Activated CD4-positive, alpha-beta memory T cell treated with anti-CD3 and anti-CD28 coated beads, Interleukin-2, amount 10 ng/mL, durations not matched to agents 7 days and 5 days (primary cell): ENCODE measurements around the gene GPRC5A. TPM values are rescaled to one million over a fixed set of nuclear protein-coding genes. Genes with fewer than 3 reads are reported as not detected.
A peak's percentile ranks its signal among the peaks of the same experiment; 100 is the strongest.

Experiments
- CTCF ChIA-PET: fragments of 350-600 bp; sonication (Branson Sonifier 250); formaldehyde crosslinking; loops from one replicate; lab custom pipeline; 2021; ENCODE audit warnings: antibody characterized with exemption, inconsistent platforms; lab: Charles Lee
- POLR2A ChIA-PET: fragments of 350-600 bp; sonication (Branson Sonifier 250); formaldehyde crosslinking; loops from one replicate; lab custom pipeline; 2021; ENCODE audit warnings: antibody characterized with exemption; lab: Charles Lee
- DNase-seq: peaks from one replicate; pipeline ENCODE4 v3.0.0-alpha.2; 2020
- H3K27ac Mint-ChIP-seq: one replicate; pipeline ENCODE4 v1.8.0; 2021; ENCODE audit warnings: mild to moderate bottlenecking, mixed read lengths
- H3K27me3 Mint-ChIP-seq: one replicate; pipeline ENCODE4 v1.8.0; 2021; ENCODE audit warnings: mixed read lengths
- H3K36me3 Mint-ChIP-seq: one replicate; pipeline ENCODE4 v1.8.0; 2021; ENCODE audit warnings: low read depth, mixed read lengths
- H3K4me1 Mint-ChIP-seq: one replicate; pipeline ENCODE4 v1.8.0; 2021; ENCODE audit warnings: mixed read lengths
- H3K4me3 Mint-ChIP-seq: one replicate; pipeline ENCODE4 v1.8.0; 2021; ENCODE audit warnings: mild to moderate bottlenecking, mixed read lengths
- H3K9me3 Mint-ChIP-seq: one replicate; pipeline ENCODE4 v1.8.0; 2021; ENCODE audit warnings: mixed read lengths
- total RNA-seq, 2 experiments: library from RNA; stranded (reverse); gene quantifications; one replicate each; pipeline ENCODE4 v1.2.3, GENCODE V29; 2021

Gene GPRC5A
- total RNA-seq, 2 experiments from 2014 or later = 0.03 to 0.05 TPM

GRCh38 chr12:12891881-12892355 is 556 bp downstream of the GPRC5A start:
- Mint-ChIP-seq H3K4me1 (peaks cover 13% of the 10 kb centered on the region), H3K36me3 (no peaks in the 10 kb centered on the region), H3K9me3 (no peaks in the 10 kb centered on the region), H3K4me3 (no peak overlapping the region), H3K27me3 (peaks cover 56% of the 10 kb centered on the region), H3K27ac (no peak overlapping the region)
- DNase-seq = no peak
- ChIA-PET POLR2A (no interaction called here), CTCF (interaction anchor here (1.1 to 2.0 kb wide), 5 partner anchors 9 to 364 kb away, joined by 3 to 10 read pairs (median 5); no protein-coding TSS in a partner anchor)

GRCh38 chr12:12892681-12893141 is 1.3 kb downstream of the GPRC5A start:
- Mint-ChIP-seq H3K9me3 (no peaks in the 10 kb centered on the region), H3K27me3 (peaks cover 55% of the 10 kb centered on the region), H3K27ac (no peak overlapping the region), H3K4me3 (no peak overlapping the region), H3K36me3 (no peaks in the 10 kb centered on the region), H3K4me1 (peaks cover 13% of the 10 kb centered on the region)
- POLR2A ChIA-PET = no interaction called here
- no peak for DNase-seq
- CTCF ChIA-PET = interaction anchor here (1.2 to 1.5 kb wide), 2 partner anchors 8 to 56 kb away, joined by 3 to 4 read pairs; no protein-coding TSS in a partner anchor

- no peak overlapping the region for H3K27ac Mint-ChIP-seq
- no peaks in the 10 kb centered on the region for H3K36me3 Mint-ChIP-seq
- H3K4me3 Mint-ChIP-seq = no peak overlapping the region
- H3K9me3 Mint-ChIP-seq = no peaks in the 10 kb centered on the region
- ChIA-PET CTCF (interaction anchor here (1.2 kb wide), 1 partner anchor 57 kb away, joined by 3 read pairs; no protein-coding TSS in a partner anchor), POLR2A (no interaction called here)
- H3K4me1 Mint-ChIP-seq = peaks cover 14% of the 10 kb centered on the region
- DNase-seq = no peak
- peaks cover 54% of the 10 kb centered on the region for H3K27me3 Mint-ChIP-seq
Measured at GRCh38 chr12:12893438-12893837, 2.1 kb downstream of the GPRC5A start.

GRCh38 chr12:12896260-12896659 is 4.9 kb downstream of the GPRC5A start:
- no peaks in the 10 kb centered on the region for H3K36me3 Mint-ChIP-seq
- DNase-seq = no peak
- H3K27ac Mint-ChIP-seq = no peak overlapping the region
- H3K4me1 Mint-ChIP-seq = peaks cover 25% of the 10 kb centered on the region
- ChIA-PET CTCF (interaction anchor here (0.7 to 1.0 kb wide), 3 partner anchors 20 to 60 kb away, joined by 3 to 5 read pairs (median 4); no protein-coding TSS in a partner anchor), POLR2A (no interaction called here)
- H3K27me3 Mint-ChIP-seq = peaks cover 33% of the 10 kb centered on the region
- H3K4me3 Mint-ChIP-seq = no peak overlapping the region
- H3K9me3 Mint-ChIP-seq = no peaks in the 10 kb centered on the region

- H3K27me3 Mint-ChIP-seq = peaks cover 30% of the 10 kb centered on the region
- no peaks in the 10 kb centered on the region for H3K36me3 Mint-ChIP-seq
- POLR2A ChIA-PET = no interaction called here
- no peak overlapping the region for H3K27ac Mint-ChIP-seq
- H3K4me1 Mint-ChIP-seq = peaks cover 24% of the 10 kb centered on the region
- DNase-seq = no peak
- CTCF ChIA-PET = no interaction called here
- no peaks in the 10 kb centered on the region for H3K9me3 Mint-ChIP-seq
- H3K4me3 Mint-ChIP-seq = no peak overlapping the region
Measured at GRCh38 chr12:12897302-12897701, 5.9 kb downstream of the GPRC5A start.

- Mint-ChIP-seq H3K4me3 (no peak overlapping the region), H3K27me3 (peaks cover 20% of the 10 kb centered on the region), H3K27ac (no peak overlapping the region), H3K4me1 (peaks cover 24% of the 10 kb centered on the region), H3K9me3 (no peaks in the 10 kb centered on the region), H3K36me3 (no peaks in the 10 kb centered on the region)
- DNase-seq = no peak
- ChIA-PET POLR2A (interaction anchor here (0.5 to 1.0 kb wide), 3 partner anchors 60 to 1438 kb away, joined by 3 read pairs; no protein-coding TSS in a partner anchor), CTCF (interaction anchor here (0.8 kb wide), 1 partner anchor 62 kb away, joined by 3 read pairs; no protein-coding TSS in a partner anchor)
Measured at GRCh38 chr12:12898136-12898717, 6.9 kb downstream of the GPRC5A start.

- no peak for DNase-seq
- H3K27ac Mint-ChIP-seq = no peak overlapping the region
Measured at GRCh38 chr12:12898911-12899511, 7.6 kb downstream of the GPRC5A start.

GRCh38 chr12:12899530-12900380 is 8.4 kb downstream of the GPRC5A start:
- Mint-ChIP-seq H3K9me3 (no peaks in the 10 kb centered on the region), H3K4me1 (peaks cover 24% of the 10 kb centered on the region), H3K36me3 (no peaks in the 10 kb centered on the region), H3K4me3 (no peak overlapping the region), H3K27me3 (peaks cover 27% of the 10 kb centered on the region), H3K27ac (peak overlapping the region; percentile 17)
- DNase-seq = peak; percentile 45
- ChIA-PET CTCF (interaction anchor here (1.1 to 1.3 kb wide), 2 partner anchors 9 to 113 kb away, joined by 4 read pairs; partner anchors contain the start of gene GPRC5A), POLR2A (interaction anchor here (0.6 kb wide), 1 partner anchor 46 kb away, joined by 3 read pairs; no protein-coding TSS in a partner anchor)

More at GRCh38 chr12:12898911-12899511, 7.6 kb downstream of the GPRC5A start:
- Mint-ChIP-seq H3K4me1 (peaks cover 24% of the 10 kb centered on the region), H3K36me3 (no peaks in the 10 kb centered on the region), H3K27me3 (peaks cover 23% of the 10 kb centered on the region), H3K9me3 (no peaks in the 10 kb centered on the region), H3K4me3 (no peak overlapping the region)
- ChIA-PET CTCF (interaction anchor here (1.1 to 1.3 kb wide), 2 partner anchors 8 to 112 kb away, joined by 4 read pairs; partner anchors contain the start of gene GPRC5A), POLR2A (interaction anchor here (0.6 to 1.0 kb wide), 2 partner anchors 46 to 61 kb away, joined by 3 read pairs; no protein-coding TSS in a partner anchor)

- H3K27ac Mint-ChIP-seq = no peak overlapping the region
- POLR2A ChIA-PET = no interaction called here
- peaks cover 30% of the 10 kb centered on the region for H3K27me3 Mint-ChIP-seq
- CTCF ChIA-PET = interaction anchor here (1.2 kb wide), 1 partner anchor 9 kb away, joined by 4 read pairs; no protein-coding TSS in a partner anchor
- H3K9me3 Mint-ChIP-seq = no peaks in the 10 kb centered on the region
- H3K4me1 Mint-ChIP-seq = peaks cover 24% of the 10 kb centered on the region
- H3K4me3 Mint-ChIP-seq = no peak overlapping the region
- no peak for DNase-seq
- no peaks in the 10 kb centered on the region for H3K36me3 Mint-ChIP-seq
Measured at GRCh38 chr12:12900786-12901157, 9.4 kb downstream of the GPRC5A start.

GRCh38 chr12:12901158-12901791 is 9.9 kb downstream of the GPRC5A start:
- peaks cover 24% of the 10 kb centered on the region for H3K4me1 Mint-ChIP-seq
- peaks cover 28% of the 10 kb centered on the region for H3K27me3 Mint-ChIP-seq
- H3K36me3 Mint-ChIP-seq = no peaks in the 10 kb centered on the region
- H3K27ac Mint-ChIP-seq = no peak overlapping the region
- H3K9me3 Mint-ChIP-seq = no peaks in the 10 kb centered on the region
- ChIA-PET POLR2A (no interaction called here), CTCF (interaction anchor here (0.6 to 1.2 kb wide), 2 partner anchors 9 to 317 kb away, joined by 4 to 5 read pairs; no protein-coding TSS in a partner anchor)
- no peak for DNase-seq
- no peak overlapping the region for H3K4me3 Mint-ChIP-seq

- POLR2A ChIA-PET = no interaction called here
- DNase-seq = no peak
- CTCF ChIA-PET = no interaction called here
- Mint-ChIP-seq H3K4me3 (no peak overlapping the region), H3K4me1 (peaks cover 24% of the 10 kb centered on the region), H3K36me3 (no peaks in the 10 kb centered on the region), H3K27me3 (peaks cover 26% of the 10 kb centered on the region), H3K9me3 (no peaks in the 10 kb centered on the region), H3K27ac (no peak overlapping the region)
Measured at GRCh38 chr12:12902036-12902435, 10.7 kb downstream of the GPRC5A start.
